GM23338 (cell line): ENCODE data around the gene SPATA9. TPM values are rescaled to one million over a fixed set of nuclear protein-coding genes. Genes with fewer than 3 reads are reported as not detected.

Source experiments
- ATAC-seq: fragments of 200-7000 bp; cut with Tn5 transposase; 3 replicates; pipeline ENCODE4 v1.9.1; 2020
- DNase-seq: peaks from one replicate; pipeline ENCODE4 v3.0.0-alpha.2; 2015; ENCODE audit warnings: low spot score
- H2AFZ ChIP-seq: fragments of 200-600 bp; sonication (generic); 2 replicates; pipeline ENCODE4 v1.8.0; 2016; ENCODE audit warnings: antibody characterized with exemption, mild to moderate bottlenecking, moderate library complexity
- H3F3A ChIP-seq: fragments of 200-600 bp; sonication (generic); replicated peaks from 2 replicates; pipeline ENCODE4 v1.8.0; 2017; ENCODE audit warnings: antibody characterized with exemption, mixed run types, low read depth
- H3K27ac ChIP-seq: fragments of 200-600 bp; sonication (generic); 2 replicates; pipeline ENCODE4 v1.6.1; 2016; ENCODE audit warnings: low read depth
- H3K27me3 ChIP-seq: fragments of 200-600 bp; sonication (generic); 2 replicates; pipeline ENCODE4 v1.8.0; 2016; ENCODE audit warnings: mild to moderate bottlenecking, mixed run types, moderate library complexity; ENCODE audit not compliant: insufficient read depth
- H3K36me3 ChIP-seq: fragments of 200-600 bp; sonication (generic); 2 replicates; pipeline ENCODE4 v1.8.0; 2016; ENCODE audit warnings: mild to moderate bottlenecking; ENCODE audit not compliant: insufficient read depth
- H3K4me1 ChIP-seq: fragments of 200-600 bp; sonication (generic); 2 replicates; pipeline ENCODE4 v1.8.0; 2016; ENCODE audit warnings: mild to moderate bottlenecking, moderate library complexity; ENCODE audit not compliant: insufficient read depth
- H3K4me2 ChIP-seq: fragments of 200-600 bp; sonication (generic); 2 replicates; pipeline ENCODE4 v1.7.1; 2017; ENCODE audit warnings: mixed run types
- H3K4me3 ChIP-seq: fragments of 200-600 bp; sonication (generic); 2 replicates; pipeline ENCODE4 v1.6.1; 2016; ENCODE audit warnings: mixed run types
- H3K79me2 ChIP-seq: fragments of 200-600 bp; sonication (generic); replicated peaks from 2 replicates; pipeline ENCODE4 v1.8.0; 2017; ENCODE audit warnings: mild to moderate bottlenecking; ENCODE audit not compliant: insufficient read depth
- H3K9me2 ChIP-seq: fragments of 200-600 bp; sonication (generic); 2 replicates; pipeline ENCODE4 v1.8.0; 2017; ENCODE audit not compliant: insufficient read depth
- H4K20me1 ChIP-seq: fragments of 200-600 bp; sonication (generic); replicated peaks from 2 replicates; pipeline ENCODE4 v1.8.0; 2017; ENCODE audit warnings: mild to moderate bottlenecking; ENCODE audit not compliant: insufficient read depth
- H3K27ac Mint-ChIP-seq: 2 replicates; pipeline ENCODE4 v1.8.0; 2020; ENCODE audit warnings: inconsistent platforms, mild to moderate bottlenecking, moderate library complexity, mixed read lengths
- H3K27me3 Mint-ChIP-seq: 3 replicates; pipeline ENCODE4 v1.8.0; 2022; ENCODE audit warnings: low read depth, mild to moderate bottlenecking, moderate library complexity, mixed read lengths, inconsistent platforms; ENCODE audit not compliant: insufficient read depth, poor library complexity
- H3K36me3 Mint-ChIP-seq: 3 replicates; pipeline ENCODE4 v1.8.0; 2021; ENCODE audit warnings: low read depth, mild to moderate bottlenecking, inconsistent platforms, moderate library complexity, mixed read lengths
- H3K4me1 Mint-ChIP-seq: 3 replicates; pipeline ENCODE4 v1.8.0; 2020; ENCODE audit warnings: mild to moderate bottlenecking, inconsistent platforms, mixed read lengths
- H3K4me3 Mint-ChIP-seq: 3 replicates; pipeline ENCODE4 v1.8.0; 2021; ENCODE audit warnings: moderate library complexity, mild to moderate bottlenecking, inconsistent platforms, mixed read lengths
- H3K9me3 Mint-ChIP-seq: 3 replicates; pipeline ENCODE4 v1.8.0; 2020; ENCODE audit warnings: moderate library complexity, mild to moderate bottlenecking, inconsistent platforms, mixed read lengths
- EZH2 ChIP-seq: fragments of 200-600 bp; sonication (generic); IDR thresholded peaks from one replicate; pipeline ENCODE4 v1.8.0; 2017; ENCODE audit warnings: antibody characterized with exemption, mild to moderate bottlenecking, low read depth; ENCODE audit not compliant: unreplicated experiment
- EZH2phosphoT487 ChIP-seq: fragments of 200-600 bp; sonication (generic); IDR thresholded peaks from one replicate; pipeline ENCODE4 v1.8.1; 2018; ENCODE audit warnings: antibody characterized with exemption; ENCODE audit not compliant: unreplicated experiment
- JUNB ChIP-seq: IDR thresholded peaks from one replicate; pipeline ENCODE4 v1.6.1; 2016; ENCODE audit warnings: antibody characterized with exemption; ENCODE audit not compliant: unreplicated experiment
- NANOG ChIP-seq: IDR thresholded peaks from 2 replicates; pipeline ENCODE4 v1.6.1; 2016; ENCODE audit warnings: antibody characterized with exemption, borderline replicate concordance
- POLR2AphosphoS5 ChIP-seq: IDR thresholded peaks from 2 replicates; pipeline ENCODE4 v1.6.1; 2016; ENCODE audit warnings: antibody characterized with exemption, low read depth
- REST ChIP-seq: IDR thresholded peaks from one replicate; pipeline ENCODE4 v1.6.1; 2018; ENCODE audit warnings: antibody characterized with exemption; ENCODE audit not compliant: unreplicated experiment
- STAT1 ChIP-seq: IDR thresholded peaks from one replicate; pipeline ENCODE4 v1.6.1; 2016; ENCODE audit warnings: antibody characterized with exemption; ENCODE audit not compliant: unreplicated experiment
- ZNF114 ChIP-seq: fragments of 250-450 bp; sonication (Bioruptor Pico); IDR thresholded peaks from 2 replicates; pipeline ENCODE4 v1.5.0; 2020; ENCODE audit warnings: mild to moderate bottlenecking, moderate library complexity
- ZNF331 ChIP-seq: fragments of 250-450 bp; sonication (Bioruptor Pico); IDR thresholded peaks from 2 replicates; pipeline ENCODE4 v1.5.0; 2020; ENCODE audit warnings: low read depth, mild to moderate bottlenecking, moderate library complexity
- ZNF462 ChIP-seq: fragments of 250-450 bp; sonication (Bioruptor Pico); IDR thresholded peaks from 2 replicates; pipeline ENCODE4 v1.5.0; 2020; ENCODE audit warnings: mild to moderate bottlenecking, moderate library complexity
- polyA plus RNA-seq: library from polyadenylated mRNA; unstranded; fragments of >200 nt; fragmentation: Nextera tagmentation; extraction: Ambion mirVana; gene quantifications from 2 replicates; pipeline ENCODE4 v1.2.1, GENCODE V29; 2016
- total RNA-seq: library from RNA; depleted of rRNA; stranded (reverse); fragments of >200 nt; shearing (Covaris generic); gene quantifications from 2 replicates; pipeline ENCODE4 v1.2.3, GENCODE V29; 2014

The SPATA9 gene
- total and polyA plus RNA-seq, 2 experiments from 2014 or later = not detected

- Histone ChIP-seq H3K36me3 (no peaks in the 10 kb centered on the region), H3K4me2 (no peak overlapping the region), H2AFZ (no peak overlapping the region), H3K9me2 (no peaks in the 10 kb centered on the region), H3K79me2 (no peaks in the 10 kb centered on the region), H4K20me1 (no peaks in the 10 kb centered on the region), H3F3A (no peaks in the 10 kb centered on the region), H3K27me3 (no peaks in the 10 kb centered on the region; the same call in 1 of the 2 replicates), H3K4me1 (no peaks in the 10 kb centered on the region), H3K4me3 (no peak overlapping the region), H3K27ac (no peak overlapping the region)
- H3K9me3 Mint-ChIP-seq = no peaks in the 10 kb centered on the region
- no peak for DNase-seq
- TF ChIP-seq EZH2phosphoT487 (no peak), POLR2AphosphoS5 (no peak), STAT1 (no peak)
- H3K27me3 Mint-ChIP-seq = no peaks in the 10 kb centered on the region
- no peak overlapping the region for H3K4me3 Mint-ChIP-seq
- no peak for ATAC-seq
- no peaks in the 10 kb centered on the region for H3K36me3 Mint-ChIP-seq
- peaks cover 4% of the 10 kb centered on the region for H3K4me1 Mint-ChIP-seq
- no peak overlapping the region for H3K27ac Mint-ChIP-seq
Observed at GRCh38 chr5:95718738-95719137, 35.9 kb upstream of the SPATA9 start.

GRCh38 chr5:95718203-95718602 is 35.4 kb upstream of the SPATA9 start:
- Histone ChIP-seq H3K27ac (no peak overlapping the region), H4K20me1 (no peaks in the 10 kb centered on the region), H2AFZ (no peak overlapping the region), H3K4me1 (no peaks in the 10 kb centered on the region), H3K9me2 (no peaks in the 10 kb centered on the region), H3K27me3 (no peaks in the 10 kb centered on the region; the same call in 1 of the 2 replicates), H3K36me3 (no peaks in the 10 kb centered on the region), H3K79me2 (no peaks in the 10 kb centered on the region), H3F3A (no peaks in the 10 kb centered on the region), H3K4me3 (no peak overlapping the region), H3K4me2 (no peak overlapping the region)
- no peak overlapping the region for H3K27ac Mint-ChIP-seq
- DNase-seq (no peak), ATAC-seq (no peak)
- TF ChIP-seq NANOG (no peak), JUNB (no peak), EZH2 (no peak), STAT1 (no peak), ZNF462 (CRISPR knock-in tag) (no peak), REST (no peak), ZNF331 (no peak), POLR2AphosphoS5 (no peak), ZNF114 (CRISPR knock-in tag) (no peak), EZH2phosphoT487 (no peak)
- H3K27me3 Mint-ChIP-seq = no peaks in the 10 kb centered on the region
- H3K36me3 Mint-ChIP-seq = no peaks in the 10 kb centered on the region
- H3K9me3 Mint-ChIP-seq = no peaks in the 10 kb centered on the region
- no peak overlapping the region for H3K4me3 Mint-ChIP-seq
- no peaks in the 10 kb centered on the region; the same call in 2 of the 3 replicates for H3K4me1 Mint-ChIP-seq
